Natural killer cell (primary cell): ENCODE results near the gene ETV2. TPM values are rescaled to one million over a fixed set of nuclear protein-coding genes. Genes with fewer than 3 reads are reported as not detected.

Source experiments
- ATAC-seq, 3 donors: fragments of 150-1000 bp in 2 of 3; fragments of 200-7000 bp in 1 of 3; cut with Tn5 transposase; 1 replicate in 1 of 3; 2 replicates in 2 of 3; pipeline ENCODE4 v1.10.0; 2021; ENCODE audit warnings: mild to moderate bottlenecking in 2 of 3, moderate library complexity in 2 of 3
- DNase-seq, 2 donors: peaks; one replicate each; pipeline versions ENCODE4 v3.0.0 to v3.0.0-alpha.2; 2013 to 2021; ENCODE audit warnings: mixed read lengths in 1 of 2
- H3K27ac ChIP-seq: one replicate; pipeline ENCODE4 v1.5.1; 2013; ENCODE audit warnings: mild to moderate bottlenecking, low read length
- H3K27me3 ChIP-seq: one replicate; pipeline ENCODE4 v1.6.1; 2013; ENCODE audit warnings: low read length; ENCODE audit not compliant: control insufficient read depth, insufficient read depth
- H3K36me3 ChIP-seq: one replicate; pipeline ENCODE4 v1.6.1; 2013; ENCODE audit warnings: low read length; ENCODE audit not compliant: control insufficient read depth, insufficient read depth
- H3K4me1 ChIP-seq: one replicate; pipeline ENCODE4 v1.6.1; 2013; ENCODE audit warnings: low read length; ENCODE audit not compliant: control insufficient read depth, insufficient read depth
- H3K4me3 ChIP-seq: one replicate; pipeline ENCODE4 v1.5.1; 2013; ENCODE audit warnings: low read length
- H3K9me3 ChIP-seq: one replicate; pipeline ENCODE4 v1.6.1; 2013; ENCODE audit warnings: low read length; ENCODE audit not compliant: control insufficient read depth, insufficient read depth
- H3K27ac Mint-ChIP-seq, 2 donors: one replicate each; pipeline ENCODE4 v1.8.0; 2022; ENCODE audit warnings: mild to moderate bottlenecking in 2 of 2, mixed read lengths in 2 of 2, moderate library complexity in 1 of 2
- H3K27me3 Mint-ChIP-seq, 2 donors: one replicate each; pipeline ENCODE4 v1.8.0; 2022; ENCODE audit warnings: low read depth in 2 of 2, mixed read lengths in 2 of 2
- H3K36me3 Mint-ChIP-seq: one replicate; pipeline ENCODE4 v1.8.0; 2022; ENCODE audit warnings: mixed read lengths
- H3K4me1 Mint-ChIP-seq, 2 donors: one replicate each; pipeline ENCODE4 v1.8.0; 2022; ENCODE audit warnings: mixed read lengths in 2 of 2
- H3K4me3 Mint-ChIP-seq: one replicate; pipeline ENCODE4 v1.8.0; 2022; ENCODE audit warnings: mild to moderate bottlenecking, moderate library complexity, mixed read lengths
- H3K9me3 Mint-ChIP-seq, 2 donors: one replicate each; pipeline ENCODE4 v1.8.0; 2022; ENCODE audit warnings: mixed read lengths in 2 of 2
- CTCF ChIP-seq: fragments of 200-600 bp; IDR thresholded peaks from one replicate; pipeline ENCODE4 v1.8.0; 2022; ENCODE audit warnings: antibody characterized with exemption
- WGBS: methylation state at CpG from one replicate; pipeline ENCODE4 v1.1.7; 2013; ENCODE audit warnings: missing lambda C conversion rate; ENCODE audit not compliant: insufficient coverage; 5-methylcytosine and 5-hydroxymethylcytosine counted together
- intact Hi-C: fragments of 100-400 bp; cut with micrococcal nuclease; formaldehyde crosslinking; loops from one replicate; pipeline ENCODE4 v1.14.2; 2022
- total RNA-seq, 4 donors: library from RNA; stranded (reverse); fragments of 120-200 nt in 1 of 4; gene quantifications; one replicate each; pipeline versions ENCODE4 v1.2.3 to v1.2.4, GENCODE V29; 2013 to 2022

The ETV2 gene
- total RNA-seq, 3 donors from 2014 or later (not counting 1 experiment from before 2014, with no cell fraction given) = 0.48 to 2.0 (median 0.87) TPM

GRCh38 chr19:35644206-35644986, 2.9 kb downstream of the ETV2 start:
- peak overlapping the region; percentile 64 to 89 for H3K27ac Mint-ChIP-seq
- Histone ChIP-seq H3K36me3 (no peaks in the 10 kb centered on the region), H3K27me3 (no peaks in the 10 kb centered on the region), H3K27ac (peak overlapping the region; percentile 75), H3K4me1 (peaks cover 53% of the 10 kb centered on the region), H3K9me3 (no peaks in the 10 kb centered on the region), H3K4me3 (peak overlapping the region; percentile 69)
- intact Hi-C loops = loop anchor here (1.0 to 5.0 kb wide), 4 partner anchors 16 to 113 kb away; partner anchors contain the start of genes HAUS5, HSPB6, PROSER3 and TMEM147
- H3K27me3 Mint-ChIP-seq = no peaks in the 10 kb centered on the region
- under 1% methylated on average over 60 of the region's 60 CpGs for WGBS
- ATAC-seq (peak; percentile 76 to 92 (median 80)), DNase-seq (peak; percentile 85 to 97)
- no peaks in the 10 kb centered on the region for H3K36me3 Mint-ChIP-seq
- peaks cover 24 to 31% of the 10 kb centered on the region in 2 donors for H3K4me1 Mint-ChIP-seq
- peak overlapping the region; percentile 88 for H3K4me3 Mint-ChIP-seq
- no peaks in the 10 kb centered on the region for H3K9me3 Mint-ChIP-seq
- no peak for TF ChIP-seq CTCF

GRCh38 chr19:35644987-35645679, 3.6 kb downstream of the ETV2 start:
- Histone ChIP-seq H3K4me3 (peak overlapping the region; percentile 69), H3K27me3 (no peaks in the 10 kb centered on the region), H3K27ac (peak overlapping the region; percentile 55), H3K9me3 (no peaks in the 10 kb centered on the region), H3K36me3 (no peaks in the 10 kb centered on the region), H3K4me1 (peaks cover 54% of the 10 kb centered on the region)
- no peaks in the 10 kb centered on the region for H3K27me3 Mint-ChIP-seq
- 22% methylated on average over 18 of the region's 20 CpGs for WGBS
- intact Hi-C loops = loop anchor here (1.0 to 5.0 kb wide), 4 partner anchors 17 to 112 kb away; partner anchors contain the start of genes HAUS5, HSPB6, PROSER3 and TMEM147
- H3K36me3 Mint-ChIP-seq = no peaks in the 10 kb centered on the region
- no peaks in the 10 kb centered on the region for H3K9me3 Mint-ChIP-seq
- peak overlapping the region; percentile 64 to 89 for H3K27ac Mint-ChIP-seq
- no peak for ATAC-seq
- peak; percentile 40 to 80 for DNase-seq
- TF ChIP-seq CTCF = no peak
- H3K4me1 Mint-ChIP-seq = peaks cover 24 to 31% of the 10 kb centered on the region in 2 donors
- H3K4me3 Mint-ChIP-seq = peak overlapping the region; percentile 88

GRCh38 chr19:35645680-35646511, 4.4 kb downstream of the ETV2 start:
- H3K27me3 Mint-ChIP-seq = no peaks in the 10 kb centered on the region

More at GRCh38 chr19:35645680-35646511, 4.4 kb downstream of the ETV2 start:
- Histone ChIP-seq H3K4me1 (peaks cover 54% of the 10 kb centered on the region), H3K27me3 (no peaks in the 10 kb centered on the region), H3K9me3 (no peaks in the 10 kb centered on the region), H3K27ac (no peak overlapping the region), H3K4me3 (no peak overlapping the region), H3K36me3 (peaks cover 4% of the 10 kb centered on the region)
- DNase-seq = peak in 1 of 2 donors; percentile 21
- TF ChIP-seq CTCF = no peak
- no peaks in the 10 kb centered on the region for H3K9me3 Mint-ChIP-seq
- H3K4me1 Mint-ChIP-seq = peaks cover 24 to 32% of the 10 kb centered on the region in 2 donors
- peak overlapping the region; percentile 88 for H3K4me3 Mint-ChIP-seq
- no peak for ATAC-seq
- WGBS = 91% methylated on average over 7 of the region's 7 CpGs
- peak overlapping the region in 1 of 2 donors; percentile 89 for H3K27ac Mint-ChIP-seq
- intact Hi-C loops = no loop called here
- H3K36me3 Mint-ChIP-seq = no peaks in the 10 kb centered on the region
